GM11168 (cell line): ENCODE results near the gene TXNDC11.

Experiments used
- in situ Hi-C: fragments of 300-500 bp; cut with MboI; formaldehyde crosslinking; loops from one replicate; pipeline ENCODE4 v1.12.0; 2022; ENCODE audit warnings: low sequenced_read_pairs; ENCODE audit not compliant: unreplicated experiment

Gene TXNDC11

DNA sequence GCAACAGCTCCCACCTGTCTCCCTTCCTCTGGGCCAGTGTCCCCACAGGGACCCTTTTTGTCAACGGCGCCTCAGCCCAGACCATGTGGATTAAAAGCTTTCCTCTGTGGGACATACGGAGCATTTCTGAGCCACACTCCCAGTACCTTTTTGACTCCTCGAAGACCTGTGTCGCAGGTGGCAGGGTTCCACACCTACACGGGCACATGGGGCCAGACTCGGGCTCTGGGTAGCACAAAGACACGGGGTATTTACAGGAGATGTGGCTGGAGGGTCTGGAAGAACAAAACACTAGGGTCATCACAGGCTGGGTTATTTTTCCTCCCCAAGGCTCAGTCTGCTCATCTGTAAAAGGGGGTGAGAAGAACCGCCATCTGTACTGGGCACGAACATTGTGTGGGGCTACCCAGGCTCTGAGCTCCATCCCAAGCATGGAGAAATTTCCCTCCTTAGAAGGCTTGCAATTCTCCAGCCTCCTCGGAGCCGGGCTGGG lies 106.9 kb downstream of the TXNDC11 start:
- in situ Hi-C loops, result loop anchor here (25.0 kb wide), 1 partner anchor 673 kb away; no protein-coding TSS in a partner anchor

DNA sequence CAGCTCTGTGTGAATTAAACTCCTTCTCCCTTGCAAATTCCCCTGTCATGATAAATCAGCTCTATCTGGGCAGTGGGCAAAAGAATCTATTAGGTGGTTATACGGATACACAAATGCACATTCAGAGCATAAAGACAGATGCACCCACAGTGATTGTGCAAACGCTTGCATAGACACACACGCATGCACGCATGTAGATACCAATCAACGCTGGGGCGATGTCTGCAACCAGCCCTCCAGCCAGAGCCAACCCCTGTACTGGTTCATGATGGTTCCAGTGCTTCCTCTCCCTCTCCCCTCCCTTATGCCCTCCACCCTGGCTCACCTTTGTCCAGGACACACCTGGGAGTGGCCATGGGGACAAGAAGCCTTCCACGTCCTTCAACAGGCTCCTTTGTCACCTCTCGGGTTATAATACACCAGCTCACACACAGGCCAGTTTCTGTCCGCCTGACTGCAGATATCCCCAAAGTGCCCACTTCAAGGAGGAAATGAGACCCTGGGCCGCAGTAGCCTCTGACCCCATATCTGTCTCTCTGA lies 107.5 kb downstream of the TXNDC11 start:
- in situ Hi-C loops, result loop anchor here (25.0 kb wide), 1 partner anchor 673 kb away; no protein-coding TSS in a partner anchor

DNA sequence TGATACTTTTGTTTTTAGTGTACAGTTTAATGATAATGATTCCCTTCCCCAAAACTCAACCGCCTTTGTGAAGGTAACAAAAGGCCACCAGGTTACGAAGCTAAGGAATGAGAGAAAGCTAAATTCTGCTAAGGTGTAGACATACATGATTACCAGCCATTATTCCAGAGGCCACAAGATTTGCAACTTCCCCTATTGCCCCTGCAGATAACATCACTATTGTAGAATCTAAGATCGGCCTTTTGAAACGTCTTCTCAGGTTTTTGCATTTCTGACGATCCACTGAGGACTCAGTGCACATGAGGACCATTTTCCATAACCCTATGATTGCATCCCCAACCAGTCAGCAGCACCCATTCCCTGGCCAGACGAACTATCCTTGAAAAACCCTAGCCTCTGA lies 108.3 kb downstream of the TXNDC11 start:
- in situ Hi-C loops, result loop anchor here (25.0 kb wide), 1 partner anchor 672 kb away; no protein-coding TSS in a partner anchor

DNA sequence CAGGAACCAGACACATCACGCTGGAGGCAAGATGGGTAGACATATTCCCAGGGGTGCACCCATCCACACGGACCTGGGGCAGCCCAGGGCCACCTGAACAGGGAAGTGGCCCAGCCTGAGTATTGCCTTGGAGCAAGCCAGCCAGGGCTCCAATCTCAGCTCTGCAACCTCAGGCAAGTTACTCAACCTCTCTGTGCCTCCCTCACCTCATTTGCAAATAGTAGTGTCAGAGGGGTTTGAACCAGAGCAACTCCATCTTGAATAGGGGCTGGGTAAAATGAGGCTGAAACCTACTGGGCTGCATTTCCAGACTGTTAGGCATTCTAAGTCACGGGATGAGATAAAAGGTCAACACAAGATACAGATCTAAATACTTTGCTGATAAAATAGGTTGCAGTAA lies 109.5 kb downstream of the TXNDC11 start:
- in situ Hi-C loops, result loop anchor here (25.0 kb wide), 1 partner anchor 671 kb away; no protein-coding TSS in a partner anchor

DNA sequence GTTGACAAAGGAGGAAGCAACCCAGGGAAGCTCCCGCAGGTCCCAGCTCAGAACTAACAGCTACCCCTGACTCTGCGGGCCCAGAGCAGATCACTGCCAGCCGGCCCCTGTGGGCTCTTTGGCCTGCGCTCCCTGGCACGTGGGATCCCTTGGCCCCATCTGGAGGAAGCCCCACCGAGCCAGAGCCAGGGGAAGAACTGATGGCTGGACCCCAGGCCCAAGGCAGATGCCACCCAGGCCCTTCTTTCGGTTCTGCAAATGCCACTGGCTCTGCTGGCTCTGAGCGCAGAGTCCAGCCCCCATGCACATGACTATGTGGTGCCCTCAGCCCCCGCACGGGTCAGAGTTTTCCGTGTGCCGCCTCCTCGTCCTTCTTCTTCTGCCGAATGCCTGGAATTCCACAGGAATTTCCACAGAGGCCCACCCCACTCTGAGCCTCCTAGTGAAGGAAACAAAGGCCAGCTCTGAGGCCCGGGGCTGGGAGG lies 110.2 kb downstream of the TXNDC11 start:
- in situ Hi-C loops, result loop anchor here (25.0 kb wide), 1 partner anchor 670 kb away; no protein-coding TSS in a partner anchor

DNA sequence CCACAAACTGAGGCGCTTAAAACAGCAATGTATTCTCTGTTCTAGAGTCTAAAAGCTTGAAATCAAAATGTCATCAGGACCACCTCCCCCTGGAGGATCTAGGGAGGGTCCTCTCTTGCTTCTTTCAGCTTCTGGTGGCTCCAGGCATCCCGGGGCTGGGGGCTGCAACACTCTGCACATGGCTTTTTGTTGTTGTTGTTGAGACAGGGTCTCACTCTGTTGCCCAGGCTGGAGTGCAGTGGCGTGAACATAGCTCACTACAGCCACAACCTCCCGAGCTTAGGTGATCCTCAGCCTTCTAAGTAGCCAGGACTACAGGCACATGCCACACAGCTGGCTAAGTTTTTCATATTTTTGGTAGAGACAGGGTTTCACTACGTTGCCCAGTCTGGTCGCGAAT lies 111.4 kb downstream of the TXNDC11 start:
- in situ Hi-C loops, result loop anchor here (25.0 kb wide), 1 partner anchor 669 kb away; no protein-coding TSS in a partner anchor

DNA sequence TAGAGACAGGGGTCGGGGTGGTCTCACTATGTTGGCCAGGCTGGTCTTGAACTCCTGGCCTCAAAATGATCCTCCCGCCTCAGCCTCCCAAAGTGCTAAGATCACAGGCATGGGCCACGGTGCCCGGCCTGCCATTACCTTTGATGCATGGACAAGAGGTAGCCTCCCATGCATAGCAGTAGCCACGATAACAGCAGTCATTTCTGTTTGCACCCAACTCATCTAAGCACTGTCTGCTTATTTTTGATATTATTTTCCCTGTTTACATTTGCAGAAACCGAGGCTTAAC lies 111.9 kb downstream of the TXNDC11 start:
- in situ Hi-C loops, result loop anchor here (25.0 kb wide), 1 partner anchor 668 kb away; no protein-coding TSS in a partner anchor

DNA sequence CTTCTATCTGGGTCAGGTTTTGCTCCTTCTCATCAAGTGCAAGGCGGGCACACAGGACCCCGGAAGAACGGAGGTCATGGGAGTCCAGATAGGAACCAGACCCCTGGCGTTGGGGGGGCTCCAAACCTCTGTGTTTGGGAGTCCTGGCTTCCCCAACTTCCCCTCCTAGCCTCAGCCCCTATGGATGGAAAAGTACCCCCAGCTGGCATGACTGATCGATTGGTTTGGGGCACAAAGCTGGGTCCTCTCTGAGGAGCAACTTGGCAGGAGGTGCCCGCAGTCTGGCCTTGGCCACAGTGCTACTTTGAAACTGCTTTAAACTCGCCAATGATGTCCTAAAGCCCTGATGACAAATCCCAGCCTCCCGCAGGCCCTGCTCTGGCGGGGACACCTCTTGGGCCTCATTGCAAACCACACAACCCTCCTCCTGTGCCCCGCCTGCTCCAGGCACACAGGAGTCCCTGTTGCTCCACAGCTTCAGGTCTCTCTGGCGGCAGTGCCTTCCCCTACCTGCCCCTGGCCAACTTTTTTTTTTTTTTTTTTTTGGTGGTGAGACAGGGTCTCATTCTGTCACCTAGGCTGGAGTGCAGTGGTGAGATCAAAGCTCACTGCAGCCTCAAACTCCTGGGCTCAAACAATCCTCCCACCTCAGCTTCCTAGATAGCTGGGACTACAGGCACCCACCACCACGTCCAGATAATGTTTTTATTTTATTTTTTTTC lies 112.5 kb downstream of the TXNDC11 start:
- in situ Hi-C loops, result loop anchor here (25.0 kb wide), 1 partner anchor 668 kb away; no protein-coding TSS in a partner anchor
